Cardiac fibroblast (primary cell): ENCODE measurements around the gene PSMC5.

Experiments
- DNase-seq, 2 donors: peaks; one replicate each; pipeline versions ENCODE4 v3.0.0 to v3.0.0-alpha.2; 2010; ENCODE audit warnings: low read depth in 2 of 2
- H3K4me3 ChIP-seq, 2 donors: replicated peaks in 1 of 2; 1 replicate in 1 of 2; 2 replicates in 1 of 2; pipeline ENCODE4 v1.5.1; 2011; ENCODE audit warnings: low read depth in 2 of 2, low read length in 2 of 2, mild to moderate bottlenecking in 2 of 2, moderate library complexity in 1 of 2
- CTCF ChIP-seq: IDR thresholded peaks from one replicate; pipeline ENCODE4 v1.5.1; 2011; ENCODE audit warnings: low read depth, mild to moderate bottlenecking, low read length, inconsistent platforms

PSMC5 gene

GRCh38 chr17:63827002-63827800, at the start of gene PSMC5, which contains the start of gene FTSJ3:
TSS of gene PSMC5 (plus strand) at chr17:63827431. CDS start at chr17:63827491, 60 bp downstream.
TSS of gene FTSJ3 (minus strand) at chr17:63827663. CDS start at chr17:63826902, 761 bp downstream.
- H3K4me3 ChIP-seq: peak within 1 kb of the TSS; percentile 92
- peak; percentile 19 for TF ChIP-seq CTCF
- peak; percentile 96 to 97 for DNase-seq

DNA sequence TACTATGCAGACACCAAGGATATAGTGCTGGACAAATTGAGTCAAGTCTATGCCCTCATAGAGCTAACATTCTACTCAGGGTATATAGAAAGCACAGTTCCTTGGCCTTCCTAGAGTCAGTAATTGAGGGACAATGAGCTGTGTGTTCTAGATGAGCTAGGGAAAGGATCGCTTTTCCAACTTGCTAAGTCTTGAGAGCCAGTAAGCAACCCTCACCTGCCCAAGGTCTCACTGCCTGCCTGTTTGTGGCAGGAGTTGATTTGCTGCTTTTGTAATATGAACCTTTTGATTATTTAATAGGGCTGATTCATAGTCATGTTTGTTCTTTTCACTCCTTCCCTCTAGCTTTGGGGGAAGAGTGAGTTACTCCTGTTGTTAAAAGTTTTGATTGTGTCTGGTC, 46.7 kb upstream of the PSMC5 start:
- no peak for TF ChIP-seq CTCF
- peak in 1 of 2 donors; percentile 27 for DNase-seq
- no peak overlapping the region for H3K4me3 ChIP-seq

- TF ChIP-seq CTCF: no peak
- H3K4me3 ChIP-seq: no peak overlapping the region
- DNase-seq: no peak
Observed at GRCh38 chr17:63780928-63781327, 46.3 kb upstream of the PSMC5 start.

GRCh38 chr17:63783522-63783921, 43.7 kb upstream of the PSMC5 start:
- no peak overlapping the region for H3K4me3 ChIP-seq
- DNase-seq: no peak
- TF ChIP-seq CTCF: no peak

GRCh38 chr17:63785556-63785955, 41.7 kb upstream of the PSMC5 start:
- TF ChIP-seq CTCF: no peak
- H3K4me3 ChIP-seq: no peak overlapping the region
- peak; percentile 31 to 56 for DNase-seq

DNA sequence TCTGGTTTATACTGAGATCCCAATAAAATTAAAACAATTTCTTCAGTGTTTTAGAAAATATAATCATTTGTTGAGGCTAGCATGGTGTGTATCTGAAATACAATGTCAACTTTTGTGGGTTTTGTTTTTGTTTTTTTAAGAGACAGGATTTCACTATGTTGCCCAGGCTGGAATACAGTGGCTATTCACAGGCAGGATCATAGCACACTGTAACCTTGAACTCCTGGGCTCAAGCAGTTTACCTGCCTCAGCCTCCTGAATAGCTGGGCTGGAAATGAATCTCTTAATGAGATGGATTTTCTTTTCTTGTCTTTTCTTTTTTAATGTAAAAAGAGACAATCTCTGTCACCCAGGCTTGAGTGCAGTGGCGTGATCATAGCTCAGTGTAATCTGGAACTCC, 41.1 kb upstream of the PSMC5 start:
- no peak for DNase-seq
- no peak for TF ChIP-seq CTCF
- H3K4me3 ChIP-seq: no peak overlapping the region
